HEK293 (cell line): ENCODE data around the gene TGFB3.
"Not testable (repeated sequence)": the region's sequence is repeated elsewhere in the genome, so short reads cannot be mapped to it uniquely, and the experiment has no call there.

Experiments
- CTCF ChIP-seq: fragments of 450-650 bp; formaldehyde crosslinking; IDR thresholded peaks from 2 replicates; pipeline ENCODE4 v1.5.1; 2016; ENCODE audit warnings: missing biosample characterization, missing genetic modification characterization
- ZNF426 ChIP-seq: fragments of 450-650 bp; formaldehyde crosslinking; IDR thresholded peaks from 2 replicates; pipeline ENCODE4 v1.5.1; 2017; ENCODE audit warnings: missing biosample characterization, missing genetic modification characterization, mild to moderate bottlenecking, inconsistent platforms, moderate library complexity
- TF ChIP-seq, protein P1 (sequence below): fragments of 450-650 bp; formaldehyde crosslinking; IDR thresholded peaks from 2 replicates; pipeline ENCODE4 v1.5.1; 2017; ENCODE audit warnings: missing biosample characterization, missing genetic modification characterization
- TF ChIP-seq, protein P2 (sequence below): fragments of 450-650 bp; formaldehyde crosslinking; IDR thresholded peaks from 2 replicates; pipeline ENCODE4 v1.5.1; 2016; ENCODE audit warnings: missing biosample characterization, missing genetic modification characterization
- TF ChIP-seq, protein P3 (sequence below): fragments of 450-650 bp; formaldehyde crosslinking; IDR thresholded peaks from 2 replicates; pipeline ENCODE4 v1.5.1; 2016; ENCODE audit warnings: missing biosample characterization, missing genetic modification characterization

- TF ChIP-seq, protein P1, sequence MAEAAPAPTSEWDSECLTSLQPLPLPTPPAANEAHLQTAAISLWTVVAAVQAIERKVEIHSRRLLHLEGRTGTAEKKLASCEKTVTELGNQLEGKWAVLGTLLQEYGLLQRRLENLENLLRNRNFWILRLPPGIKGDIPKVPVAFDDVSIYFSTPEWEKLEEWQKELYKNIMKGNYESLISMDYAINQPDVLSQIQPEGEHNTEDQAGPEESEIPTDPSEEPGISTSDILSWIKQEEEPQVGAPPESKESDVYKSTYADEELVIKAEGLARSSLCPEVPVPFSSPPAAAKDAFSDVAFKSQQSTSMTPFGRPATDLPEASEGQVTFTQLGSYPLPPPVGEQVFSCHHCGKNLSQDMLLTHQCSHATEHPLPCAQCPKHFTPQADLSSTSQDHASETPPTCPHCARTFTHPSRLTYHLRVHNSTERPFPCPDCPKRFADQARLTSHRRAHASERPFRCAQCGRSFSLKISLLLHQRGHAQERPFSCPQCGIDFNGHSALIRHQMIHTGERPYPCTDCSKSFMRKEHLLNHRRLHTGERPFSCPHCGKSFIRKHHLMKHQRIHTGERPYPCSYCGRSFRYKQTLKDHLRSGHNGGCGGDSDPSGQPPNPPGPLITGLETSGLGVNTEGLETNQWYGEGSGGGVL: not testable (repeated sequence)
- TF ChIP-seq ZNF426, CTCF (tag by site-specific recombination): not testable (repeated sequence)
- TF ChIP-seq, protein P2, sequence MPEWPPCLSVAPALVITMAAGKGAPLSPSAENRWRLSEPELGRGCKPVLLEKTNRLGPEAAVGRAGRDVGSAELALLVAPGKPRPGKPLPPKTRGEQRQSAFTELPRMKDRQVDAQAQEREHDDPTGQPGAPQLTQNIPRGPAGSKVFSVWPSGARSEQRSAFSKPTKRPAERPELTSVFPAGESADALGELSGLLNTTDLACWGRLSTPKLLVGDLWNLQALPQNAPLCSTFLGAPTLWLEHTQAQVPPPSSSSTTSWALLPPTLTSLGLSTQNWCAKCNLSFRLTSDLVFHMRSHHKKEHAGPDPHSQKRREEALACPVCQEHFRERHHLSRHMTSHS (tag by site-specific recombination): not testable (repeated sequence)
- TF ChIP-seq, protein P3, sequence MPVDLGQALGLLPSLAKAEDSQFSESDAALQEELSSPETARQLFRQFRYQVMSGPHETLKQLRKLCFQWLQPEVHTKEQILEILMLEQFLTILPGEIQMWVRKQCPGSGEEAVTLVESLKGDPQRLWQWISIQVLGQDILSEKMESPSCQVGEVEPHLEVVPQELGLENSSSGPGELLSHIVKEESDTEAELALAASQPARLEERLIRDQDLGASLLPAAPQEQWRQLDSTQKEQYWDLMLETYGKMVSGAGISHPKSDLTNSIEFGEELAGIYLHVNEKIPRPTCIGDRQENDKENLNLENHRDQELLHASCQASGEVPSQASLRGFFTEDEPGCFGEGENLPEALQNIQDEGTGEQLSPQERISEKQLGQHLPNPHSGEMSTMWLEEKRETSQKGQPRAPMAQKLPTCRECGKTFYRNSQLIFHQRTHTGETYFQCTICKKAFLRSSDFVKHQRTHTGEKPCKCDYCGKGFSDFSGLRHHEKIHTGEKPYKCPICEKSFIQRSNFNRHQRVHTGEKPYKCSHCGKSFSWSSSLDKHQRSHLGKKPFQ (tag by site-specific recombination): not testable (repeated sequence)
Observed at GRCh38 chr14:75925141-75925840, 56.5 kb downstream of the TGFB3 start.
